Panc1 (cell line): Measurements from ENCODE around the gene EIF1. TPM values are rescaled to one million over a fixed set of nuclear protein-coding genes. Genes with fewer than 3 reads are reported as not detected.

Source experiments
- ATAC-seq: fragments of 200-7000 bp; cut with Tn5 transposase; 2 replicates; pipeline ENCODE4 v1.9.1; 2020; ENCODE audit warnings: mild to moderate bottlenecking, moderate library complexity
- BruUV-seq: library from RNA; stranded (reverse); fragments of 400-500 nt; replicated peaks from 2 replicates; lab custom pipeline; 2021; lab: Mats Ljungman, UMichigan
- CTCF ChIA-PET: fragments of 300-600 bp; sonication (Branson Sonifier 250); formaldehyde crosslinking; loops from one replicate; lab custom pipeline; 2022; ENCODE audit warnings: antibody characterized with exemption; lab: Charles Lee
- POLR2A ChIA-PET: fragments of 300-600 bp; sonication (Branson Sonifier 250); formaldehyde crosslinking; loops from one replicate; lab custom pipeline; 2022; ENCODE audit warnings: antibody characterized with exemption; lab: Charles Lee
- DNase-seq: peaks from one replicate; pipeline ENCODE4 v3.0.0-alpha.2; 2010; ENCODE audit warnings: low read depth, low spot score
- H3K27ac ChIP-seq: 2 replicates; pipeline ENCODE4 v1.5.1; 2011; ENCODE audit warnings: mild to moderate bottlenecking, low read length, inconsistent platforms
- H3K27me3 ChIP-seq: fragments of 200-500 bp; sonication (Bioruptor generic); 2 replicates; pipeline ENCODE4 v1.6.0; 2014; ENCODE audit warnings: low read length, inconsistent platforms; ENCODE audit not compliant: control insufficient read depth, insufficient read depth
- H3K36me3 ChIP-seq: fragments of 200-500 bp; sonication (Bioruptor generic); 2 replicates; pipeline ENCODE4 v1.5.1; 2014; ENCODE audit warnings: inconsistent platforms, mild to moderate bottlenecking, low read length, moderate library complexity; ENCODE audit not compliant: control insufficient read depth, insufficient read depth
- H3K4me1 ChIP-seq: 2 replicates; pipeline ENCODE4 v1.5.1; 2011; ENCODE audit warnings: inconsistent platforms, mild to moderate bottlenecking, low read length, moderate library complexity; ENCODE audit not compliant: control insufficient read depth, insufficient read depth
- H3K4me3 ChIP-seq, 2 experiments: 2 replicates each; pipeline ENCODE4 v1.5.1; 2011 to 2012; ENCODE audit warnings: low read depth in 2 of 2, low read length in 2 of 2, mild to moderate bottlenecking in 2 of 2, inconsistent platforms in 1 of 2, moderate library complexity in 1 of 2
- H3K9me3 ChIP-seq: fragments of 200-500 bp; sonication (Bioruptor generic); 2 replicates; pipeline ENCODE4 v1.5.1; 2014; ENCODE audit warnings: low read depth, mild to moderate bottlenecking, inconsistent platforms, low read length, moderate library complexity; ENCODE audit not compliant: control insufficient read depth, insufficient read depth
- CTCF ChIP-seq: fragments of 450-650 bp; IDR thresholded peaks from 2 replicates; pipeline ENCODE4 v1.5.1; 2017; ENCODE audit warnings: mild to moderate bottlenecking
- POLR2AphosphoS5 ChIP-seq: IDR thresholded peaks from 2 replicates; pipeline ENCODE4 v1.6.1; 2012; ENCODE audit warnings: mild to moderate bottlenecking, low read depth, low read length, moderate library complexity
- REST ChIP-seq, 2 experiments: IDR thresholded peaks; 2 replicates each; pipeline ENCODE4 v1.6.1; 2011 to 2012; ENCODE audit warnings: low read depth in 2 of 2, control low read depth in 1 of 2, low read length in 1 of 2, mild to moderate bottlenecking in 1 of 2, moderate library complexity in 1 of 2; ENCODE audit not compliant: insufficient read depth in 1 of 2
- SIN3A ChIP-seq: IDR thresholded peaks from 2 replicates; pipeline ENCODE4 v1.6.1; 2012; ENCODE audit warnings: low read depth, mild to moderate bottlenecking, low read length, moderate library complexity, borderline replicate concordance; ENCODE audit not compliant: insufficient read depth
- TCF7L2 ChIP-seq: IDR thresholded peaks from 2 replicates; pipeline ENCODE4 v1.6.1; 2011; ENCODE audit warnings: mild to moderate bottlenecking, low read depth, low read length, inconsistent platforms
- in situ Hi-C: cut with HindIII; loops from 2 replicates; pipeline ENCODE4 v1.10.0; 2016; ENCODE audit warnings: low sequenced_read_pairs, low pct_unique_long_range_greater_than_20kb
- intact Hi-C: fragments of 100-400 bp; cut with micrococcal nuclease; formaldehyde crosslinking; loops from one replicate; pipeline ENCODE4 v1.10.0; 2022; ENCODE audit not compliant: unreplicated experiment
- total RNA-seq: library from RNA; stranded (reverse); gene quantifications from one replicate; pipeline ENCODE4 v1.2.1, GENCODE V29; 2021; ENCODE audit not compliant: unreplicated experiment

The EIF1 gene
- total RNA-seq, 1 experiment from 2014 or later = 747 TPM

DNA sequence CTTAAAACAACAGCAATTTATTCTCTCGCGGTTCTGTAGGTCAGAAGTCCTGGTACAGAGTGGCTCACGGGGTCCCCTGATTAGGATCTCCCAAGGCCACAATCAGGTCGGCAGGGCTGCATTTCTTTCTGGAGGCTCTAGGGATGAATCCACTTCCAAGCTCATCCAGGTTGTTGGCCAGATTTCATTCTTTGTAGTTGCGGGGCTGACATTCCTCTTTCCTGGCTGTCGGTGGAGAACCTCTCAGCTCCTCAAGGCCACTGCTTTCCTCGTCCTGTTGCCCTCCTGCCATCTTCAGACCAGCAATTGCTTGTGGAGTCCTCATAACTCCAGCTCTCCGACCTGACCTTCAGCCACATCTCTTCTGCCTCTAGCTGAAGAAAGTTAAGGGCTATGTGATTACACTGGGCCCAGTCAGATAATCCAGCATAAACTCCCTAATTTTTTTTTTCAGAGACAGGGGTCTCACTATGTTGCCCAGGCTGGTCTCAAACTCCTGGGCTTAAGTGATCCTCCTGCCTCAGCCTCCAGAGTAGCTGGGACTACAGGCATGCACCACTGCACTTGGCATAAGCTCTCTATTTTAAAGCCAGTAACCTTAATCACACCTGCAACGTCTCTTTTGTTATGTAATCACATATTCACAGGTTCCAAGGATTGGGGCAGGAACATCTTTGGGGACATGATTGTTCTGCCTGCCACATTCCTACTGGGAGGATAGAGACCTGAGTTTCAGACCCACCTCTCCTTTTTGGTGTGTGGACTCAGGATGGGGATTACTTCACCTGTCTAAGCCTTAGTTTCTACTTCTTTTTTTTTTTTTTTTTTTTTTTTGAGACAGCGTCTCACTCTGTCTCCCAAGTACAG is 19.4 kb downstream of the EIF1 start:
- in situ Hi-C loops = no loop called here
- no peak for TF ChIP-seq SIN3A
- no peak for TF ChIP-seq CTCF
- TF ChIP-seq POLR2AphosphoS5 = no peak
- no peak for TF ChIP-seq TCF7L2
- TF ChIP-seq REST (IDR thresholded peaks at IDR 0.05; ENCODE audit: insufficient read depth in 1 of 2, low read depth in 2 of 2, low read length in 1 of 2) = no peak
- POLR2A ChIA-PET = interaction anchor here (0.5 to 1.0 kb wide), 2 partner anchors 10 to 81 kb away, joined by 3 read pairs; no protein-coding TSS in a partner anchor
- H3K27me3 ChIP-seq = no peaks in the 10 kb centered on the region
- H3K27ac ChIP-seq = no peak overlapping the region
- BruUV-seq = no TSS peak
- no peak for DNase-seq
- CTCF ChIA-PET = interaction anchor here (1.8 kb wide), 1 partner anchor 12 kb away, joined by 8 read pairs; no protein-coding TSS in a partner anchor
- H3K36me3 ChIP-seq = no peaks in the 10 kb centered on the region
- H3K4me1 ChIP-seq = no peaks in the 10 kb centered on the region
- no peak overlapping the region for H3K4me3 ChIP-seq
- H3K9me3 ChIP-seq = no peaks in the 10 kb centered on the region
- intact Hi-C loops = no loop called here
- no peak for ATAC-seq

DNA sequence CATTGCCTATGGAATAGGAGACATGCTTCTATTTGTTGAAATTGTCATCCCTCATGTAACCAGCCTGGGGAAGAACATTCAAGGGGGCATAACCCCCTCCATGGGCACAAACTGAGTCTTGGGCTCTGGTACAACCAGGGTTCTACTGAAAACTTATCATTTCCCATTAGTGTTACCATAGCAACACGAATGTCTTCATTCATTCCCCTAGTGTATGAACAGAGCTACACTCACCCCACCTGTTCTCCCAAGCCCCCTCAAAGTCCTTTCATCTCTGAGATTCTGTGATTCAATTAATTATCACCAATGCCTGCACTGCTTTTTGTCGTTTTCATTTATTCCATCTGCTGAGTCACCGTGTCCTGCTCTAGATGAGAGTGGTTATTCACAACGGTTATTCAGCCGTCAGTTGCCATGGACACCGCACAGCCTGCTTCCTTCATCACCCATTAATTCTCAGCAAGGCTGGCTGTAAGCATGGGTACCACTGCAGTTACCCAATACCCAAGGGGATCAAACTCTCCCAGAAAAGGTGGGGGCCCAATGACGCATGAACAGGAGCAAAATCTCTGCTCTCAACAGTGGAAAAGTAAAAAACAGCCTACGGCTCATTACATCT is 21.9 kb downstream of the EIF1 start:
- no TSS peak for BruUV-seq
- Histone ChIP-seq H3K27ac (no peak overlapping the region), H3K36me3 (no peaks in the 10 kb centered on the region), H3K9me3 (no peaks in the 10 kb centered on the region), H3K4me1 (no peaks in the 10 kb centered on the region), H3K4me3 (no peak overlapping the region), H3K27me3 (no peaks in the 10 kb centered on the region)
- DNase-seq (no peak), ATAC-seq (no peak)
- ChIA-PET CTCF (interaction anchor here (0.7 kb wide), 1 partner anchor 43 kb away, joined by 6 read pairs; no protein-coding TSS in a partner anchor), POLR2A (no interaction called here)
- in situ Hi-C loops (no loop called here), intact Hi-C loops (no loop called here)
- TF ChIP-seq TCF7L2 = no peak
- no peak for TF ChIP-seq REST (IDR thresholded peaks at IDR 0.05; ENCODE audit: insufficient read depth in 1 of 2, low read depth in 2 of 2, low read length in 1 of 2)
- TF ChIP-seq CTCF = no peak
- no peak for TF ChIP-seq POLR2AphosphoS5
- TF ChIP-seq SIN3A = no peak
